HG02973 (cell line): ENCODE measurements around the gene DTNBP1.

Experiments used
- ATAC-seq: cut with Tn5 transposase; IDR thresholded peaks from one replicate; pipeline ENCODE4 v1.9.1; 2021; ENCODE audit warnings: moderate library complexity; ENCODE audit not compliant: unreplicated experiment

Gene DTNBP1, protein sequence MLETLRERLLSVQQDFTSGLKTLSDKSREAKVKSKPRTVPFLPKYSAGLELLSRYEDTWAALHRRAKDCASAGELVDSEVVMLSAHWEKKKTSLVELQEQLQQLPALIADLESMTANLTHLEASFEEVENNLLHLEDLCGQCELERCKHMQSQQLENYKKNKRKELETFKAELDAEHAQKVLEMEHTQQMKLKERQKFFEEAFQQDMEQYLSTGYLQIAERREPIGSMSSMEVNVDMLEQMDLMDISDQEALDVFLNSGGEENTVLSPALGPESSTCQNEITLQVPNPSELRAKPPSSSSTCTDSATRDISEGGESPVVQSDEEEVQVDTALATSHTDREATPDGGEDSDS

DNA sequence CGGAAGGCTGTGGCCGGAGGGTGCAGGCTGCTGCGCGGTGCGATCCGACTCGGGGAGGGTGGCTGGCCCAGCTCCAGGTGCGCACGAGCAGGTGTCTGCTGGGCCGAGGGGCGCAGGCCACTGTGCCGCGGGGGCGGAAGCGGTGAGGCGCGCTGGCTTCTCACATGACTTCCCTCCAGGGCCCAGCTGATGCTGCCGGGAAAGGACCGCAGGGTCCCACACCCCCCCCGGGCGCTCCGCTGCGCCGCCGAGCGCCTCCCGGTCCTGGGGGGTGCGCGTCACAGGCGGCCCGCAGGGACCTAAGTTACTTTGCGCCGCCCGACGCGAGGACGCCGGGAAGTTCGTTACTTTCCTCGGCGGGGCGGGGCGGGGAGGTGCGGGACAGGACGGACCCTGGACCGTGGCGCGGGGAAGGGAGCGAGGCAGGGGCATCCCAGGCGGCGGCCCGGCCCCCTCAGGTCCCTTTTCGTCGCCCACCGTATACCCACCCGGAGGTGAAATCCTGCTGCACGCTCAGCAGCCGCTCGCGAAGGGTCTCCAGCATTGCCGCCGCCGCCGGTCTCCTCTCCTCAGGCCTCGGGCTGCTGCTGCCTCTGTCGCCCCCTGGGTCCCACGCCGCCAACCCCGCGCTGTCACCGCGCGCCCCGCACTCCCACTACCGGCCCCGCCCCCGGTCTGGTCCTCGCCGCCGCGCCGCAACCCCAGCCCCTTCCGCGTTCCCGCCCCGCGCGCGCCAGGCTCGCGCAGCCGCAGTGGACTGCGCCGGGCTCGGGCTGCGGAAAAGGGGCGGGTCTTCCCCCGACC lies at the start of gene DTNBP1:
DTNBP1 (minus strand) TSS at position 703 of the 804 bp plus-strand sequence; CDS start at position 544, 159 bp downstream.
- peak; percentile 55 for ATAC-seq

DNA sequence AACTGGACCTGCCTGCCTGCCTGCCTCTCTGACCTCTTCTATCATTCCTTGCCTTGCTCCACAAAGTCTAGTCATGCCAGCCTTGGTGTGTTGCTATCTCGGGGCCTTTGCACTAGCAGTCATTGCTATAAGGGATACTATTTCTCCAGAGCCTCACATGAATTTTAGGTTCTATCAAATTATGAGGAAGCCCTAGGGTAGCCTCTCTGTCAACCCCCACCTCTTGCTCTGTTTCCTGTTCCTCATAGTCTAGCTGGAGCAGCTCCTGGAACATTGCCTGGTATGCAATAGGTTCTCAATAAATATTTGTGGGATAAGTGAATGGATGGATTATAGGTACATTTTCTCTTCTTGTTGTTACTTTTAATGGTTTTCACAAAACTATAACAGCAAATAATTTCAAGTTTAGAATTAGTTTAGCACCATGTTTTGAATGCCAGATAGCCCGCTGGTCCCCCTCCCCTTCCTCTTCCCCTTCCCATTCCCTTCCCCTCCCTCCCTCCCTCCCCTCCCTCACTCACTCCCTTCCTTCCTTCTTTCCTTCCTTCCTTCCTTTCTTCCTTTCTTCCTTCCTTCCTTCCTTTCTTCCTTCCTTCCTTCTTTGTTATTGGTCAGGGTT lies 46.9 kb upstream of the DTNBP1 start:
- ATAC-seq, result no peak

DNA sequence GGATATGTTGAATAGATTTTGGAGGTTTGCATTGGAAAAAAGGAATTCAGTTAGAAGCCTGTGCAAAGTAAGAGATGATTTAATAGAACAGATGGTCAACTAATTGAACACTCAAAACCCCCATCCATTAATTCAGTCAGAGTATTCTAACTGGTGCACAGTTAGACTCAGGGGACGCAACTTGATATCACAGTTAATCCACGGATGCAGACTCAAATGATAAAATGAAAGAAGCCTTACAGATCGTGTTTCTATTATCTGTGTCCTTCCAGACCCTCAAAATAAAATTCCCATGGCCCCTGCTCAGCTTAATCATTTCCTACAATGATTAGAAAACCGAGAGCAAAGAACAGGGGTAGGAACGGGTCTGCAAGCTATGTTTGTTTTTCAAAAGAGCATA lies 45.4 kb upstream of the DTNBP1 start:
- no peak for ATAC-seq

DNA sequence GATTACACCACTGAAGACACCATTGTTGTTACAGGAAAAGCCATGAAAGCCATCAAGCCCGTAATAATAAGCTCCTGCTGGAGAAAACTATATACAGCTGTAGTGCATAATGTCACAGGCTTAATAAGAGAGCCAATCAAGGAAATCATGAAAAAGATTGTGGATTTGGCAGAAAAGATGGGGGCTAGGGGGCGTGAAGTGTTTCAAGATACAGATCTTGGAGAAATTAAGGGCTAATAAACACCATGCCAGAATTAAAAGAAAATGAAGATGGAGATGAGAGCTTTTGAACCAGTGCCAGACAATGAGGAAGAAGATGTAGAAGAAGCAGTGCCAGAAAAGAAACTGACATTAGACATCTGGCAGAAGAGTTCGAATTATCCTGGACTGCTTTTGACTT lies 43.2 kb upstream of the DTNBP1 start:
- ATAC-seq, result no peak

DNA sequence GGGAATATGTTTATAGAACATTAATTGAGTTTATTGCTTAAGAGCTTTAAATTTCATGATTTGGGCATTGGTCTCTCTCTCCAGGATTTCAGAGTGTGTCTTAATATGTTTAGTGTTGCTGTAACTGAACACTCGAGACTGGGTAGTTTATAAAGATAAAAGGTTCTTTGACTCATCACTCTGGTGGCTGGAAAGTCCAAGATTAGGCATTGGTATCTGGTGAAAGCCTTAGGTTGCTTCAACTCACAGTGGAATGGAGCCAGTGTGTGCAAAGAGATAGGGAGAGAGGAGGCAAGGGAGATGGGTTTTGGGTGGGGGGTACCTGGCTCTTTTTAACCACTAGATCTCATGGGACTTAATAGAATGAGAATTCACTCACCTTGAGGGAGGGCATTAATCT lies 35.6 kb upstream of the DTNBP1 start:
- no peak for ATAC-seq

DNA sequence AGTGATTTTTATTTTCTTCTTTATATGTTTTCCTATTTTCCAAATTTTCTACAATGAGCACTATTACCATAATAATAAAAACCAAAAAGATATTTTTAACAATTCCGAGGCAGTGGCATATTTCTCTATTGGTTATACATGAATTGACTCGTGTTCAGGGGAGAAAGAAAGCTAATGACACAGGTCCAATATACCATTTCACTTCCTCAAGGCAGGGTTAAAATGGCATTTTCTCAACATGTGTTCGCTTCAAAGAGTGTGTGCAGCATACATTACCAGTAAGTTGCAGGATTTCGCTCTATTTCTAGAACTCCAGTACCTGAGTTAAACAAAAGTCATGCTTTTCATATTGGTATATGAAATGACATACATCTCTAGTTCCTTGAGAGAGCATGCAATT lies 35.1 kb upstream of the DTNBP1 start:
- no peak for ATAC-seq

DNA sequence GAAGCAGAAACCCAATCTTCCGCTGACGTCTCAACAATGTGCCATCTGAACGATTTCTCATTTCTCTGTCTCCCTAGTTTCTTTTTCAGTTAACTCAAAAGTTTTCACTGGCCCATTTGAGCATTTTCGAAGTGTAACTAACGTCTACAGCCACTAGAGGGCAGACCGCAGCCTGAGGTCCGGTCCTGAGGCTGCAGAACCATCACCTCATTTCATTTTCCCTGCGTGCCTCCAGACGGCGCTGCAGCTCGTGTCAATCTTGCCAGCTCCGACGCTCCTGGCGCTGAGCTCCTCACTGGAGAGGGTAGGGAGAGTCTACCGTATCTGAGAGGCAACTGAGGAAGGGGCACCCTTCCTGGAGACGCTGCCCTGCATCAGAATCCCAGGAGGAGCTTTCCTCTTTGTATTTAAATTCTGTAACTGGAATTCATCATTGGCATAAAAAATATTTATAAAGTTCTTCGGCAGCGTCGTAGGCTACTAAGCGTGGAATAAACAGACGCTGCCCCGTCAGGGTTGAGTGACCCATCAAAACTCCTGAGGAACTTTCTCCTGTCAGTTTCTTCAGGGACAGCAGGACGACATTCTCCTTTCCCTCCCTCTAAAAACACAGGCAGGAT lies 28.5 kb upstream of the DTNBP1 start:
- peak; percentile 99 for ATAC-seq

DNA sequence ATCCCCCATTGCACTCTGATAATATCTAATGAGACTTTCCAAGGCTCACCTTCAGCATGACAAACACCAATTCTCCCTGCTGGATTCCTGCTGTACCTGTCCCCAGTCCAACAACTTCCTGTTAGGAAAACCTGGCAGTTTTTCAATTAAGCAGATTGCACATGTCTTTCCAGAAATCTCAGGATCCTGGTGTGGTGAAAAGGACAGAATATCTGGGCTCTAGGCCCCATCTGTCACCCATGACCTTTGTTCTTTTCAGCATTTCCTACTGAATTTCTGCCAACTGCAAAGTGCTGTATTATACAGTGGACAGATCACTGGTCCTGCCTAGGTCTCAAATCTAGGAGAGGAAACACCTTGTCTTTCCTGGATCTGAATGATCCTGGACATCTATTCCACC lies 27.7 kb upstream of the DTNBP1 start:
- no peak for ATAC-seq

DNA sequence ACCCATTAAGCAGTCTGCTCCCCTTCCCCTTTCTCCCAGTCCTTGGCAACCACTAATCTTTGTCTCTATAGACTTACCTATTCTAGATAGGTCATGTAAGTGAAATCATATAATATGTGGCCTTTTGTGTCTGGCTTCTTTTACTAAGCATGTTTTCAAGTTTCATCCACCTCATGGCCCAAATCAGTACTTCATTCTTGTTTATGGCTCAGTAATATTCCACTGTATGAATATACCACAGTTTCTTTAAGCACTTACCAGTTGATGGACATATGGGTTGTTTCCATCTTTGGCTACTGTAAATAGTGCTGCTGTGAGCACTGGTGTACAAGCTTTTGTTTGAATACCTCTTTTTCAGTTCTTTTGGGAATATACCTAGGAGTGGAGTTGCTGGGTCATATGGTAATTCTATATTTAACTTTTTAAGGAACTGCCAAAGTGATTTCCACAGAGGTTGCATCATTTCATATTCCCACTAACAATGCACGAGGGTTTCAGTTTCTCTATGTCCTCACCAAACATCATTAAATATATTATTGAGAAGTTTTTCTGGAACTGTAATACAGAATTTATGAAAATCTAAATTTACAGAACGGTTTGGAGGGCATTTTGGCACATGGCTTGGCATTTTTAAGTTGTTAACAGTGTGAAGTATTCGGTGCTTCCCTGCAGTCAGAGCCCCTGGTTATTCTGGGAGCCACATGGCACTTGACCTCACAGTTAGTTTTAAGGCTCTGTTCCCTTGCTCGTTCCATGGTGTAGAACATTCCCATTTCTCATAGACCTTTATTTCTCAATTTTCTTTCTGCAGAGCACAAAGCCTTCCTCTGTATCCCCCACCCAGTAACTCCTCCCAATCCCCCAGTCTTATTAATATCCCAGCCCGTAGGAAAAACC lies 27.0 kb upstream of the DTNBP1 start:
- no peak for ATAC-seq

DNA sequence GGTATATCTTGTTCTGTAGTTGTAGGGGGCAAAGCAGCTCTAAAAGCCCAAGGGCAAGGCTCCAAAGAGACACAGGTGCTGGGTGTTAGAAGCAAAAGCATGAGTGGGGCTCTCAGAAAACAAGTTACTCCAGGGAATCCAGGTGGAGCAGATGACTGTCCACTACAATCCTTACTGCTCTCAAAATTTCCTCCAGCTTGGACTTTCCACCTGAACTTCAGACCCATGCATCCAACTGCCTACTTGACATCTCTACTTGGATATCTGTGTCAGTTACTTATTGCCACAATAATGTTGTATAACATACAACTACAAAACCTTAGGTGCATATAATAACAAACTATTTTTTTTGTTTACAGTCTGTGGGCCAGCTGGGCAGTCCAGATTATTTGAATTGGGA lies 22.8 kb upstream of the DTNBP1 start:
- no peak for ATAC-seq

DNA sequence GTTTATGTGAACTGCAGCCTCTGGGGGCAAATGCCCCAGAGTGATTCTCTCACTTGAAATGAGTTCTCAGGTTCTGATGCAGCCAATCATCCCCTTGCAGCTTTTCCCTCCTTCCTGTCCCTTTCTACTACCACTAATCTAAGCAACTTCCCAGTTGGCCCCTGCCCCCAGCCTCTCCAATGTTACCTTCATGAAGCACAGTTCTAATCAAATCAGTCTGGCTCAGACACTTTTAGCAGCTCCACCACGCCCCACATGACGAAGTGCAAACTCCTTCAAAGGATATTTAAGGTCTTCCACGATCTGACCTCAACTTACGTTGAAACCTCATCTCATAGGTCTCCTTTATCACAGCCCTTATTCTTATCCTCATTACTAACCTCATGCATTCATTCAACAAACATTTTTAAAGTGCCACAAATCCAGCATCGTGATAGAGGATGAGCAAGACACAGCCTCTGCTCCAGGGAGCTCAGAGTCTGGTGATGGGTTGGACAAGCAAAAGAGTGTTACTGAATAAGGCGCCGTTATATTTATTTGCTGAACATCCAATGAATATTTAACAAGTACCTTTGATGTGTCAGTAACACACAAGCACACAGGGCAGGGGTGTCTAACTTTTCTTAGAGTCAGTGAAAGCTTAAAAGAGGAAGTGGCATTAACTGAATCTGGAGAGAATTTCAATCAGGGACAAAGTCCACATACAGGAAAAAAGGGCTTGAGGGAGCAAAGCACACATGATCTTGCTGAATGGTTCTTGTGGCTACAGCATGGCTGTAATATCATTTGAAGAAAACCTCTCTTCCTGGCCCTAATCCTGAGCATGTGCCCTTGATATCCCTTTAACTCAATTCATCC lies 20.4 kb upstream of the DTNBP1 start:
- no peak for ATAC-seq

DNA sequence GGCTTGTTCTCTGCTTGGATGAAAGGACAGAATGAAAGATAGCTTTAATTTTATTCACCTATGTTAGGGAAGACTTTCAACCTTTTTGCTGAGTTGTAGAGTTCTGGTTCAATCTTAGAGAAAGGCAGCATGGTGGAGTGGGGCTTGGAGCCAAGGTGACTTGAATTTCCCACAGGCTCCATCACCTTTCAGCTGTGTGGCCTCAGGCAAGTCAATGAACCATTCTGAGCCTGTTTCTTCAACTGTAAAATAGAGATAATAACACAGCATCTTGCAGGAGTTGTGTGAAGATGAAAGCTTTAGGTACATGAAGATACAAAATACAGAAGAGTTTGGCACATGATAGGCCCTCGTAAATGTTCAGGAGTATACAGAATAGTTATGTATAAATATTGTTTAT lies 19.1 kb upstream of the DTNBP1 start:
- no peak for ATAC-seq

DNA sequence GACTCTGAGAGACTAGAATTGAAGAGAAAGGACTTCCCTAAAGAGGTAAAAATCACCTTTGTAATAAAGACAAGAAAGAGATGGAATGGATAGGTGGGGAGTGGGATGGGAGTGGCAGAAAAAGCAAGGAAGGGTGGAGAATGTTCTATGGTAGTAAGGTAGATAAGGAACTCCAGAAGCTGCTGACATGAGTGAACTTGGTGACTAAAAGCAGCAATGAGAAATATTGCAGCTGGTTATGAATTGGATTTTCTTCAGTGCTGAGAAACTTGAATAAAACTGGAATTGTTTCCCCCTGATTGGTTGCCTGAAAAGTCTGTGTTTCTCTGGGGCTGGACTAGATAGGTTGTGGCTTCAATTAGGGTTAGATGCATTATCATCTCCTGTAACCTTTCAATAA lies 15.7 kb upstream of the DTNBP1 start:
- ATAC-seq, result no peak

DNA sequence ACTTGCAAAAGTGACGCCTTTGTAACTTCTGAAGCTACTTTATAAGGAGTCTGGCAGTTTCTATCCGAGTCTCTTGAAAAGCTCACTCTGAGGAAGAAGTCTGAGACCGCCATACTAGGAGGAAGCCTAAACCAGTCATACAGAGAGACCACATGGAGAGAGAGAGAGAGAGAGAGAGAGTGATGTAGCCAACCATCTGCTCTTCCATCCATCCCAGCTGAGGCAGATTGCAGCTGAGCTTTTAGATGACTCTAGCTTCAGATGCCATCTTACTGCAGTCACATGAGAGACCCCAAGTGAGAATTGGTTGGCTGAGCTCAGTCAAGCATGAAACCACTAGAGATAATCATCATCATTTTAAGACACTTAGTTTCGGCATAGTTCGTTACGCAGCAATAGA lies 15.0 kb upstream of the DTNBP1 start:
- no peak for ATAC-seq

DNA sequence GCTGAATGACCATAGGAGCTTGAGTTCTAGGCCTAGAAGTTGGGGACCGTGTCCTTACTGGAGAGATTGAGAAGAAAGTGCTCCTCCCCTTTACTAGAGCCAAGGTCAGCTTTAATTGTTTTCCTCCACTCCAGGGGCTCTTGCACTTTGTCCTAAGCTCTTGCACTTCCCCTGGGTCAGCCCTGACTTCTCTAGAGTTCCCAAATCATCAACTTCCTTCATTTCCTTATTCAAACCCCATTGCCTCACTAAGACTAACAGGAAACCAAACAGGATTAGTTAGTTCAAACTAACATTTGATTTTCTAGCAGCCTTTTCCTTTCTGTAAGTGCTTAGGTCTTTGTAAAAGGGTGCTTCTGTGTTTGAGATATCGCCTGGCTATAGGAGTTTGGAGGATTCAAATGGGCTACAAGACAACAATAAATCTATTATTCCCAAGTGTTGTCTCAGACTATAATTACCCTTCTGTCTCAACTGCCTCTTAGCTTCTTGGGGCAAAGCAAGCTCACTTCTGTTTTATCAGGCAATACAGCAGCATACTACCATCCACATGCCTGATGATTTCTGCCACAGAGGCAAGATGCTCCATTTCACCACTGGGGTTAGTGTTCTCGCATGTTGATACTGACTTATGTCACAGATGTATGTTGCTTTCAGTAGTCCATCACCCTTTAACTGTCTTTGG lies 12.8 kb upstream of the DTNBP1 start:
- no peak for ATAC-seq

DNA sequence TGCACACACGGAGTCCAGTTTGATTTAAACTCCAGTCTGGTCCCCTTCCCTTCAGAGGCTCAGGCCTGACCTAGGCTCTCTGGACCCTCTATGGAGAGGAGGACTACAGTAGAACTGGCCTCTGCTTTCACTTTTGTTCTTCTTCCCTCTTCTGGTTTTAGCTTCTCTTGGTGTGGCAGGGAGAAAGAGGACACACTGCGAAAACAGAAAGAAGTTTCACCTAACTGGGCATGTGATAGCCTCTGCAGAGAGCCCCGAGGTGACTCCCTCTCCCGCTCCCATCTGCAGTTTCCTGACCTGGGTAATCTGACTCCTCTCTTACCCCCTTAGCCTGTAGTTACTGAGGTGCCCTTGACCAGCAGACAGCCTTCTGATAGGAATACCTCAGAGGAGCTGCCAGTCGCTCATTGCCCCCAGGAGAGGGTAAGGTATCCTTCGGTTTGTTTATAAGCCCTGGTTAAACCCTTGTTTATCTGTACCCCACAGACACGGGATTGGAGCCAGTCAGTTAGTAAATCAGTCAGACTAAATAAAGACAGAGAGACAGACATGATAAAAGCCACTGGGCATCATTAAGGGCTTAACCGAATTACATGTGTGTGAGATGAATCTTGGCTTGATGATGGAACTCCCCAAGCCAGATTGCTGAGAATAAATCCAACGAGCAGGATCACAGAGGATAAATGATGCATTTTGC lies 12.0 kb upstream of the DTNBP1 start:
- ATAC-seq, result no peak

DNA sequence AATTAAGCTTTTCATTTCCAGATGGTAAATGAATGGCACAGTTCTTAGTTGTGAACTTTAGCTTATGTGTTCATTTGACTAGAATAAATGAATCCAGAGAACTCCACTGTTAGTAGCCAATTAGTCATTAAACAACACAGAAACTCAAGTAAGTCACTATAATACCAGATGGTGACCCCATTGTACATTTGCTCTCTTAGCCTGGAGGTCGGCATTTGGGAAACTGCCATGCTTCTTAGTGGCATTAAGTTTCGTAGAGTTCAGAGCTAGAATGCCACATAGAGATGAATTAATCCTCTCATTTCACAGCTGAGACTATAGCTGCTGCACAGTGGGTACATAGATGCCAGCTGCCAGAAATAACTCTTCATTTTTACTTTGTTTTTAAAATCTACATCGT lies 10.8 kb upstream of the DTNBP1 start:
- no peak for ATAC-seq

DNA sequence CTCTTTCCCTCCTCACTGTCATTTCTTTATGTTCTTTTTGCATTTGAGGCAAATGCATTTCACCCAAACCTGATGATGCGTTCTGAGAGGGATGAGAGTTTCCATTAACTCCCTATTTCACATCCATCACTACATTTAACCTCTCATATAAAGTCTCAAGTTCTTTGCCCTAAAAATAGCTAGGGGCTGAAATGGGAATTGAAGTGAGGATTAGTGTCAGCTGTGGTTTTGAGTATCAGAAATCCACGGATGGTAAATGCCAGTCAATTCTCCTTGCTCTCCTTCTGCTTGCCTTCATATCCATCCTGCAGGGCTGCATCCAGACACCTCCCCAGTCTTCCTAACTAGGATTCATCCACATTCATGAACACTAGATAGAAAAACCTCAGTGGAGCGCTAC lies 10.0 kb upstream of the DTNBP1 start:
- no peak for ATAC-seq
